Panc1 (cell line): ENCODE data around the gene PYDC1.

Experiments used
- POLR2AphosphoS5 ChIP-seq: IDR thresholded peaks from 2 replicates; pipeline ENCODE4 v1.6.1; 2012; ENCODE audit warnings: mild to moderate bottlenecking, low read depth, low read length, moderate library complexity
- SIN3A ChIP-seq: IDR thresholded peaks from 2 replicates; pipeline ENCODE4 v1.6.1; 2012; ENCODE audit warnings: low read depth, mild to moderate bottlenecking, low read length, moderate library complexity, borderline replicate concordance; ENCODE audit not compliant: insufficient read depth
- TCF7L2 ChIP-seq: IDR thresholded peaks from 2 replicates; pipeline ENCODE4 v1.6.1; 2011; ENCODE audit warnings: mild to moderate bottlenecking, low read depth, low read length, inconsistent platforms
- TF ChIP-seq, protein P1 (sequence below): fragments of 450-650 bp; IDR thresholded peaks from 2 replicates; pipeline ENCODE4 v1.5.1; 2017; ENCODE audit warnings: mild to moderate bottlenecking
- TF ChIP-seq, protein P2 (sequence below), 2 experiments: IDR thresholded peaks; 2 replicates each; pipeline ENCODE4 v1.6.1; 2011 to 2012; ENCODE audit warnings: low read depth in 2 of 2, control low read depth in 1 of 2, low read length in 1 of 2, mild to moderate bottlenecking in 1 of 2, moderate library complexity in 1 of 2; ENCODE audit not compliant: insufficient read depth in 1 of 2

DNA sequence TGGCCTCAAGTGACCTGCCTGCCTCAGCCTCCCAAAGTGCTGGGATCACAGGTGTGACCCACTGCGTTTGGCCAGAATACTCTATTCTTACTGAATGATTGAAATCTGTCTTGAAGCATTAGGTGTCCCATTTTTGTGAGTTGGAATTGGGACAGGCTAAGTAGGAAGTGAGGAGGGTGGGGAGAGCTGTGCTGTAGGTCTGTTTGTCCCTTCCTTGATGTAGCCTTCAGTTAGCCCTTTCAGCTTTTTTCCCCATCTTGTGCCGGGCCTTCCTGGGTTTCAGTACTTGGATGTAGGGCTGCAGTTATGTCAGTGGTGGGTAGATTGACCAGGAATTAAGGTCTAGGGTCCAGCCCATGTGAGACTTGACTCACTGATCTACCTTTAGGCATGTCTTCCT is 23.1 kb downstream of the PYDC1 start:
- TF ChIP-seq, protein P1, sequence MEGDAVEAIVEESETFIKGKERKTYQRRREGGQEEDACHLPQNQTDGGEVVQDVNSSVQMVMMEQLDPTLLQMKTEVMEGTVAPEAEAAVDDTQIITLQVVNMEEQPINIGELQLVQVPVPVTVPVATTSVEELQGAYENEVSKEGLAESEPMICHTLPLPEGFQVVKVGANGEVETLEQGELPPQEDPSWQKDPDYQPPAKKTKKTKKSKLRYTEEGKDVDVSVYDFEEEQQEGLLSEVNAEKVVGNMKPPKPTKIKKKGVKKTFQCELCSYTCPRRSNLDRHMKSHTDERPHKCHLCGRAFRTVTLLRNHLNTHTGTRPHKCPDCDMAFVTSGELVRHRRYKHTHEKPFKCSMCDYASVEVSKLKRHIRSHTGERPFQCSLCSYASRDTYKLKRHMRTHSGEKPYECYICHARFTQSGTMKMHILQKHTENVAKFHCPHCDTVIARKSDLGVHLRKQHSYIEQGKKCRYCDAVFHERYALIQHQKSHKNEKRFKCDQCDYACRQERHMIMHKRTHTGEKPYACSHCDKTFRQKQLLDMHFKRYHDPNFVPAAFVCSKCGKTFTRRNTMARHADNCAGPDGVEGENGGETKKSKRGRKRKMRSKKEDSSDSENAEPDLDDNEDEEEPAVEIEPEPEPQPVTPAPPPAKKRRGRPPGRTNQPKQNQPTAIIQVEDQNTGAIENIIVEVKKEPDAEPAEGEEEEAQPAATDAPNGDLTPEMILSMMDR = no peak
- TF ChIP-seq TCF7L2 (no peak), SIN3A (no peak), POLR2AphosphoS5 (peak; percentile 21; the same call in 1 of the 2 replicates)
- TF ChIP-seq, protein P2, sequence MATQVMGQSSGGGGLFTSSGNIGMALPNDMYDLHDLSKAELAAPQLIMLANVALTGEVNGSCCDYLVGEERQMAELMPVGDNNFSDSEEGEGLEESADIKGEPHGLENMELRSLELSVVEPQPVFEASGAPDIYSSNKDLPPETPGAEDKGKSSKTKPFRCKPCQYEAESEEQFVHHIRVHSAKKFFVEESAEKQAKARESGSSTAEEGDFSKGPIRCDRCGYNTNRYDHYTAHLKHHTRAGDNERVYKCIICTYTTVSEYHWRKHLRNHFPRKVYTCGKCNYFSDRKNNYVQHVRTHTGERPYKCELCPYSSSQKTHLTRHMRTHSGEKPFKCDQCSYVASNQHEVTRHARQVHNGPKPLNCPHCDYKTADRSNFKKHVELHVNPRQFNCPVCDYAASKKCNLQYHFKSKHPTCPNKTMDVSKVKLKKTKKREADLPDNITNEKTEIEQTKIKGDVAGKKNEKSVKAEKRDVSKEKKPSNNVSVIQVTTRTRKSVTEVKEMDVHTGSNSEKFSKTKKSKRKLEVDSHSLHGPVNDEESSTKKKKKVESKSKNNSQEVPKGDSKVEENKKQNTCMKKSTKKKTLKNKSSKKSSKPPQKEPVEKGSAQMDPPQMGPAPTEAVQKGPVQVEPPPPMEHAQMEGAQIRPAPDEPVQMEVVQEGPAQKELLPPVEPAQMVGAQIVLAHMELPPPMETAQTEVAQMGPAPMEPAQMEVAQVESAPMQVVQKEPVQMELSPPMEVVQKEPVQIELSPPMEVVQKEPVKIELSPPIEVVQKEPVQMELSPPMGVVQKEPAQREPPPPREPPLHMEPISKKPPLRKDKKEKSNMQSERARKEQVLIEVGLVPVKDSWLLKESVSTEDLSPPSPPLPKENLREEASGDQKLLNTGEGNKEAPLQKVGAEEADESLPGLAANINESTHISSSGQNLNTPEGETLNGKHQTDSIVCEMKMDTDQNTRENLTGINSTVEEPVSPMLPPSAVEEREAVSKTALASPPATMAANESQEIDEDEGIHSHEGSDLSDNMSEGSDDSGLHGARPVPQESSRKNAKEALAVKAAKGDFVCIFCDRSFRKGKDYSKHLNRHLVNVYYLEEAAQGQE (IDR thresholded peaks at IDR 0.05; ENCODE audit: insufficient read depth in 1 of 2, low read depth in 2 of 2, low read length in 1 of 2) = no peak
